Stimulated activated CD4-positive, alpha-beta T cell treated with anti-CD3 and anti-CD28 coated beads, Interleukin-15, amount 100 ng/mL, for 1 hour (primary cell): Measurements from ENCODE around the gene UROC1.

ENCODE experiments used
- DNase-seq, 2 donors: peaks; one replicate each; pipeline ENCODE4 v3.0.0-alpha.2; 2020; ENCODE audit warnings: low read depth in 1 of 2, low spot score in 1 of 2

Gene UROC1

DNA sequence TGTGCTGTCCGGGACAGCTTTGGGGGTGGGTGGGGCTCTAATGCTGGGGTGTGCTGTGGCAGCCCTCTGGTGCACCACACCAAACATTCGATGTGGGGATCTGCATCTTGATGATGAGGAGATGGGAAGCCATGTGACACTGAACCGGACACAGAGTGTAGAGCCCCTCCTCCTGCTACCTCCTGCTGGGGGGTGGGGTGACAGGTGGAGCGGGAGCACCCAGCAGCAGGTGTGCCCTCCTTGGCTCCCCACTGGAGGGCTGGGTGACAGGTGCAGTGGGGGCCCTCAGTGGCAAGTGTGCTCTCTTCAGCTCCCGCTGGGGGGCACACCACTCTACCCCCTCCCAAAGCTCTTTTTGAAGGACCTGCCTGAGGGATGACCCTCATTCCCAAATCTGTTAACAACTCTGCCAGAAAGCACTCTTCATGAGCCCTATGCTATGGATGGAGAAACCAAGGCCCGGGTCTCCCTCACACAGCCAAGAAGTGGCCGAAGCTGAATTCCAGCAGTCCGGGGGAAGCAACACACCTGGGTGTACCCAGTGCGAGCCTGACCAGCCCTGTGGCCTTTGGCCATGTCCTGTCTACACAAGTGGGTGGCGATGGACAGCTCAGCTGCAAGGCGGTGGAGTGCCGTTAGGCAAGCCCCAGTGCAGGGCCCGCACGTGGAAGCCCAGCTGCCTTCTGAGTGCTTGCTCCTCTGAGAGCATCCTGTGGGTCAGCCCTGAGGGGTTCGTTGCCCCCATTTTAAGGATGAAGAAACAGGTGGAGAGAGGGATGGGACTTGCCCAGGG lies 609 bp upstream of the UROC1 start:
- no peak for DNase-seq

DNA sequence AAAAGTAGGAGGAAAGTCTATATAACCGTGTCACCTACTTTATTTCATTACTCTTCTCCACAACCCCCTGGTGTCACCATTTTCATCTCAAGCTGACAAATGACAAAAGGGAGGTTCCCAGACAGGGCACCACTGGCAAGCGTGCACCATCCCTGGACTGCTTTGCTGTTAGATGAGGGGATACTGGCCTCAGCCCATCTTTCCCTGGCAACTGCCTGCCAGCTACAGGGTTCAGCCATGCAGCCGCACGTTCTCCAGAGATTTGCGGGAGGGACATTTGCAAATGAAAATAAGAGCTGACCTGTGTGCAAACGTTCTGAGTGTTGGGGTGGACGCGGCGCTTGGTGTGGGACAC lies 660 bp downstream of the UROC1 start:
- no peak for DNase-seq

GRCh38 chr3:126516152-126516935 lies 1.2 kb downstream of the UROC1 start:
- no peak for DNase-seq

DNA sequence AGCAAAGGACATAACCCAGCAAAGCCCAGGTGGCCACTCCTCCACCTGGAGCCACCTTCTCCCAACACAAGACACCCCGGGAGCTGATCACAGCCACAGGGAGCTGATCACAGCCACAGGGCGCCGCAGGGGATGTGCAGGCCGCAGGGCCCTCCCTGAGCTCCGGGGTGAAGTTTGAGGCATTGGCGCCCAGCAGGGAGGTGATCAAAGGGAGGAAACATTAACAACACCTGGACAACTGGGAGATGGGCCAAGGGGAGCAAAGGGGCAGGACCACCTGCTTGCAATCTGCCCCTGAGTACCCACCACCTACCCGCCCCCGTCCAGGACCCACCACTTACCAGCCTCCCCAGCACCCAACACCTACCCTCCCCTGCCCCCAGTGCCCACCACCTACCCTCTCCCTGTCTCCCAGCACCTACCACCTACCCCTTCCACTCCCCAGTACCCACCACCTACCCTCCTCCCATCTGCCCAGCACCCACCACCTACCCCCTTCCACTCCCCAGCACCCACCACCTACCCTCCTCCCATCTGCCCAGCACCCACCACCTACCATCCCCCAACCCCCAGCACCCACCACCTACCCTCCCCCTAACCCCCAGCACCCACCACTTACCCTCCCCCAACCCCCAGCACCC lies 2.4 kb downstream of the UROC1 start:
- no peak for DNase-seq

GRCh38 chr3:126514161-126514560 lies 3.4 kb downstream of the UROC1 start:
- DNase-seq = no peak

DNA sequence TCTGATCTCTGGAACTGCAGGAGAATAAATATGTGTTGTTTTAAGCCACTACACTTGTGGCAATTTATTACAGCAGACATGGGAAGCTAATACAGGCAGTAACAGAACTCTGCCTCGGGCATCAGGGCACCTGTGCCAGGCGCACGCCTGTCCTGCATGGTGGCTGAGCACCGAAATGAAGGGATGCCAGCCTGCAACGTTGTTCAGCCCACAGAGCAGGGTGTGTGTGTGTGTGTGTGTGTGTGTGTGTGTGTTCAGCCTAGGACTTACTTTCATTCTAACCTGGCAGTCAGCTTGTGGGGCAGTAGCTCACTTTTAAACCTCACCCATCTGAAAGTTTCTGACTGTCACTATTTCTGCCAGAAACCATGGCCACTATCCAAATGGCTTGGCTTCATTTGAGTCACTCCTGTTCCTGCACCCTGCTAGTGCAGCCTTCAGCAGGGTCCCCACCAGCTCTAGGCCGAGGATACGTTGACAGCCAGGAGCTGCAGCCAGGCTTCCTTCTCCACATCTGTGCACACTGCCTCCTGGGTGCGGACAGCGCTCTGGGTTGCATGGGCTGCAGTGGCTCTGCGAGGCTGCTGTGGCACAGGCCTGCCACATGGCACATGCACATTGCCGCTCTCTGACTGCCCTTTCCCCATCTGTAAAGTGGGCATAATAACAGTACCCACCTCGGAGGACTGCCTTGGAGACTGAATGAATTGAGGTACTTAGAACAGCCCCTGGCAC lies 4.5 kb downstream of the UROC1 start:
- no peak for DNase-seq

DNA sequence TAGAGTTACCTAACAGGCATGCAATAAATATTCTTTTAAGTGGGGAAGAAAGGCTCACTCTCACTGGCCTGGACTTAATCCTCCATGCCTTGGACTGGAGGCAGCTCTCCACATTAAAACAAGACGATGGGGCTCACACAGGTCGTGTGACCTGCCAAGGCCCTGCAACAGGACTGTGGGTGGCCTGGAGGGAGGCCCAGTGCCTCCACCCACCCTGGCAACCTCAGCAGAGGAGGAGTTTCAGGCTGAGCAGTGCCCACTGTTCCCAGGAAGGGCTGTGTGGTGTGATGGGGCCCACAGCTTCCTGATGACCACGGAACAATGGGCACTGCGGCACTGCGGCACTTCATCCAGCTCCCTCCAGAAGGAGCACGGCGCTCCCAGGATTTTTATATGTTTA lies 5.5 kb downstream of the UROC1 start:
- no peak for DNase-seq

GRCh38 chr3:126511291-126511690 lies 6.3 kb downstream of the UROC1 start:
- DNase-seq = no peak

DNA sequence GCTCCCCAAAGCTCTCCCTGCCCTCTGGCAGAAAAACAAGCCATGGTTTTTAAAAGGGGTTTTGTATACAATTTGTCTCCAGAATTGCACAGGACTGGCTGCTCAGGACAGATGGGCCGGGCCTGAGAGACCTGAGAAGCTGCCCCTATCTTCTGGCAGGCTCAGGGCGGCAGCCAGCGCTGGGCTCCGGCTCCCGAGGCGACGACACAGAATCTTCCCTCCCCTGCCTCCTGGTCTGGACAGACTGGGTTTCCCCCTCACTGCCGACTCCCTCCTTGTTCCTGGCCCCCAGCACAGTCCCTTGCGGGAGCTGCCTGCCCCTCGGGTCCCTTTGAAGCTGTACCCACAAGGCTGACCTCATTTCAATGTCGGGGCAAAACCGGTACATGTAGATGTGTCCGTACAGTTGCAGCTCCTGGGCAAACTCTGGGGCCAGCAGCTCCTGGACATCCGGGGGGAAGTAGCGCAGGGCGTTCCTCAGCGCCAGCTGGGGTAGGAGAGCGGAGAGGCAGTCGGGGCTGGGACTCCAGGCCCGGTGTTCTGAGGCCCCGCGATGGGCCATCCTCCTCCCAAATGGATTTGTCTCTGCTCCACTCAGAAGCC lies 7.2 kb downstream of the UROC1 start:
- DNase-seq = no peak

DNA sequence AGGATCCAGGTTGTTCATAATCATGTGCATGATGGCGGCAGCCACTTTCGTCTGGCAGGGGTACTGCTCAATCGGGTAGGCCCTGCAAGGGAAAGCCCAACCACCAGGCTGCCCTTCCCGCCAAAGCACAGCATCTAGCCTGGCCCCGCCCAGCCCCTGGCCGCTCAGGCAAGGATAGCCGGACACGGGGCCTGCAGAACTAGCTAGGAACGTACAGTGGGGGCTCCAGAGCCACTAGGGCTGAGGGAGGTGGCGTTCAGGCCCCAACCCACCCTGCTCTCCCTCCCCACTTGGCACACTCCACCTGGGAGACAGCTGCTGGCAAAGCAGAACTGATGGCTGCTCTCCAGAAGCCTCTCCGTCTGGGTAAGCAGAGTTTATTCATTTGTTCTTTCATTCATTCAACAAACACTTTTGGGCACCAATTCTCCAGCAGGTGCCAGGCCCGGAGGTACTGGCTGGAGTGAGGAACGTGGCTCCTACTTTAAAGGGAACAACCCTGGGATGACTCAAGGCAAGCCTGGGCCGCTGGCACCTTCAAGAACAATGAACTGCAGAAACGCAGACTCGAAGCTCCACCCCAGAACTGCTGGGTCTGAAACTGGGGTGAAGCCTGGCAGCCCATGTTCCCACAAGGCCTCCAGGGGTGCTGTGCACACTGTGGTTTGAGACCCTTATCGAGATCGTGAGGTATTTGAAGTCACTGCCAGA lies 7.8 kb downstream of the UROC1 start:
- no peak for DNase-seq

GRCh38 chr3:126508564-126508964 lies 9.0 kb downstream of the UROC1 start:
- no peak for DNase-seq

- DNase-seq = no peak
Observed at GRCh38 chr3:126507886-126508285, 9.7 kb downstream of the UROC1 start.

DNA sequence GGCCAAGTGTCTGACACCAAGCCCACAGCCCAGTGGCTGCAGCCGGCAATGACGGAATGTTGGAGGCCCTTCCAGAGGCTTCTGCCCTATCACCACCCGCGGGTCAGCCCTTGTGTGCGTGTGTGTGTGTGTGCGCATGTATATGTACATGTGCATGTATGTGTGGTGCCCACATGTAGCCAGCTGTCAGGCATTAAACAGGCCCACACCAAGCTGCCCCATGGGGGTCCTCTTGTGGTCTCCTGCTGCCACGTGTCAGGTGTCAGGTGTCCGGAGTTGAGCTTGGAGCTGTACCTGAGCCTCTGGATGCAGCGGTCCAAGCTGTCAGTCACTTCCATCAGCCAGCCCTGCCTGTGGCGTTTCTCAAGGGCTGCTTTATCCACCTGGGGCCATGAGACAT lies 13.9 kb downstream of the UROC1 start:
- no peak for DNase-seq

DNA sequence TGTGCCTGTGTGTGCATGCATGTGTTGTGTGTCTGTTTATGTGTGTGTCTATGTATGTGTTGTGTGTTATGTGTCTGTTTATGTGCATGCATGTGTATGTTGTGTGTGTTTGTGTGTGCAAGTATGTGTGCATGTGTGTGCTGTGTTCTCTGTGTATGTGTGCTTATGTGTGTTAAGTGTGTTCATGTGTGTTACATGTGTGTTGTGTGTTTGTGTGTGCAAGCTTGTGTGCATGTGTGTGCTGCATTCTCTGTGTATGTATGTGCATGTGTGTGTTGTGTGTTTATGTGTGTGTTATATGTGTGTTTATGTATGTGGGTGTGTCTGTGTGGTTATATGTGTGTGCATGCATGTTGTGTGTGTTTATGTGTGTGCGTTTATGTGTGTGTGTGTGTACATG lies 14.9 kb downstream of the UROC1 start:
- DNase-seq = no peak

GRCh38 chr3:126501736-126502135 lies 15.8 kb downstream of the UROC1 start:
- no peak for DNase-seq

DNA sequence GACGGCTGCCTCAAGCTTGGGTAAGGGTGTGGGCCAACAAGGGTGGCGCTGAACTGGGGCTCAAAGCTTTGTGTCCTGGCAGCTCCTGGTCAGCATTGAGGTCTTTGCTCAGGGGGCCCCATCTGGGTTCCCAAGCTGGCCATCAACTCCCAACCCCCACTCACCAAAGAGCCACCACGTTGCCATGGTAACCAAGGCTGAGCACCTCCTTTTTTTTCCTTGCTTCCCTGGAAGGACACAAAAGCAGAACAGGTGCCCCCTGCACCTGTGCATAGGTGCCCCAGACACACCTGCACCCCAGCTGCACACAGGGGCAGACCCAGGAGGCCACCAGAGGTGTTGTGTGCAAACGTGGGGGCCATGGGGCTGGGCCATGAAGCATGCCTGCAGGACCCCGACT lies 16.5 kb downstream of the UROC1 start:
- DNase-seq = no peak

GRCh38 chr3:126500016-126500415 lies 17.6 kb downstream of the UROC1 start:
- no peak for DNase-seq

DNA sequence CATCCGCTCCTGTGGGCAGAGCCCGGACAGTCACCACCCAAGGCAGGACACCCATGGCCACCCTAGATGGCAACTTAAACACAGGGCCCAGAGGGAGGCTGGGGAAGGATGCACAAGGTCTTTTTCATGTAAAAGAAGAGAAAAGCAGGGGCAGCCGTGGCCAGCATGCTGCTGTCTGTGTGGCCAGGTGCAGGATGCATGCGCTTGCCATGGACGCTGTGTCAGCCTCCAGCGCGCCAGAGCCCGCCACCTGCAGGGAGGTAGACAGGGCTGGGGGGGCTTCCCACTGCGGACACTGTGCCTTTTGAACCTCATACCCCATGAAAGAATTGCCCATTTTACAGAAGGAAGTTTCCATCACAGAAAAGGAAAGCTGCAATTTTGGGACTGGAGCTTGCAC lies 18.2 kb downstream of the UROC1 start:
- DNase-seq = no peak

DNA sequence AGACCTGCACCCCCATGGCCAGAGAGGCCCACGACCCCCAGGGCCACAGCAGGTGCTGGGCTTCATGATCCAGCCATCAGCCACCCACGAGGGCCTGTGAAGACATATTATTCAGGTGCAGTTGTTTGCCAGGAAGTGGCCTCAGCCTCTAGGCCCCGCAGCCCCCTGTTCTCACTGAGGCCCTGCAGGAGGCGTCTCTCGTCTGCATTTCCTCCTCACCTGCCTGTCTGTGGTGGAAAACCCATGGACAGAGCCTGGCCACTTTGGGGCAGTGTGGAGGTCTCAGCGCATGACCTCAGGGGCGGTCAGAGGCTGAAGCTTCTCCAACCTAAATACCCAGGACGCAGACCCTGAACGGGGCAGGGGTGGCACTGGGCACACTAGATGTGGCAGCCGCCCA lies 18.6 kb downstream of the UROC1 start:
- no peak for DNase-seq

- no peak for DNase-seq
Observed at GRCh38 chr3:126498461-126498860, 19.1 kb downstream of the UROC1 start.

DNA sequence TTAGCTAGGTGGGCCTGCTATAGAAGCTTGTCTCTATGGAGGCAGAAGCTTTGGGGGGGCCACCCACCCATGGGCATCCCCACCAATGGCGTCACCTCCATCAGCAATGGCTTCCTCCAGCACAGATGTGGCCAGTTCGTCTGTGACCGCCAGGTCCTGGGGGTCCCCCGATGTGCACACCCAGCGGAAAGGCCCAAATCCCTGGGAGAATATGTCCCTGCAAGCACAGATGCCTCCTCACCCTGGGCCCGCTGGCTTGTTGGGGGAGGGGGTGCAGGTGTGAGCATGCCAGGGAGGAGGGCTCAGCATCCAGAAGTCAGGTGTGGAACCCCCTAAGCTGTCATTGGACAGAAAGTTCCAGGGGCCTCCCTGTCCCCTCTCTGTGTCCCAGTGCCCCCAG lies 19.6 kb downstream of the UROC1 start:
- no peak for DNase-seq
